Activated T-cell treated with anti-CD3 and anti-CD28 coated beads, Interleukin-2, amount 50 U/mL, for 1 hour (primary cell): ENCODE data around the gene CFP.
"Not testable (repeated sequence)": the region's sequence is repeated elsewhere in the genome, so short reads cannot be mapped to it uniquely, and the experiment has no call there.

Experiments
- DNase-seq: peaks from one replicate; pipeline ENCODE4 v3.0.0-alpha.2; 2020

The CFP gene

DNA sequence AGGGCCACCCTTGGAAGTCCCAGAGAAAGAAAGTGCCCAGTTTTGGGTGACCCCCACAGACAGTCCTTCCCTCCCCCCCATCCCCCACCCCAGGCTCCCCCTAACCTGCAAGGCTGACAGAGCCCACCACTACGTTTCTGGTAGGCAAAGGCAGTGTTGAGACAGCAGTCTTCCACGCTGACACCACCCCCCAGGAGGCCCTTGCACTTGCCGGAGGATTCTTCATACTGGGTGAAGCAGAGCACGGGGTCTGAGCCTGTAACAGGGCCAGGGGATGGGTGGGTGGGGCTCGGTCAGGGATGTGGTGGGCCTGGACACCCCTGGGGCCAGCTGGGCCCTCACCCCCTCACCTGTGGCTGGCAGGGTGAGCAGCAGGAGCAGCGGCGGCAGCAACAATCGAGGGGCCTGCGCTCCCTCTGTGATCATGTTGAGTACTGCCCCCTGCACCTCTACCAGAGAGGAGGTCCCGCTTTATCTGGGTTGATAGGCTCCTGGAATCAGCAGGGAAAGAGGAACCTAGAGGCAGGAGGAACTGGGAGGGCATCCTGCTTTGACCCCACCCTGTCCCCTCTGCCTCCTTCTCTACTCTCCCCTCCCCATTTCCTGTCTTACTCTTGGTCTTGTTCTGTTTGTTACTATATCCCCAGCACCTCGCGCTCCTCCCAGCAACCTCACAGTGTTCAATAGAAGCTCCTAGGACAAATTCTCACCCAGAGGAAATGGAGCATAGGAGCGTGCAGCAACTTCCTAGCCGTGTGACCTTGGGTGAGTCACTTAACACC is at the start of gene CFP:
CFP (minus strand) TSS at position 512 of the 782 bp plus-strand sequence; CDS start at position 426, 86 bp downstream.
- no peak for DNase-seq

GRCh38 chrX:47675959-47676859 is 46.5 kb upstream of the CFP start:
- not testable (repeated sequence) for DNase-seq

DNA sequence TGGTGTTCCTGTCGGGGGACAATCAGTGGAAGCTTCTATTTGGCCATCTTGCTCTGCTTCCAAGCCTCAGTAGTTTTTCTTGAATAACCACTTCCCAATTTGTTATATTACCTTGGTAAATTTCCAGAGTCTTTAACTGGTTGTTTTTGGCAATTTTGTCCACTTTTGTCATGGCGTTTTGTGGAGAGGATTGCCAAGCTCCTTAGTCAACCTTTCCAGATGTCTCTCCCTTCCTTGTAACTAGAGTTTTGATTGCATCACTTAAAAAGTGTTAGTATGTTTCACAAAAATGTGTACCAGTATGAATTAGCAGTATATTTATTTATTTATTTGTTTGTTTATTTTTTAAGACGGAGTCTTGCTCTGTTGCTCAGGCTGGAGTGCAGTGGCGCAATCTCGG is 45.0 kb upstream of the CFP start:
- DNase-seq: no peak

- not testable (repeated sequence) for DNase-seq
Observed at GRCh38 chrX:47665797-47666196, 36.1 kb upstream of the CFP start.

DNA sequence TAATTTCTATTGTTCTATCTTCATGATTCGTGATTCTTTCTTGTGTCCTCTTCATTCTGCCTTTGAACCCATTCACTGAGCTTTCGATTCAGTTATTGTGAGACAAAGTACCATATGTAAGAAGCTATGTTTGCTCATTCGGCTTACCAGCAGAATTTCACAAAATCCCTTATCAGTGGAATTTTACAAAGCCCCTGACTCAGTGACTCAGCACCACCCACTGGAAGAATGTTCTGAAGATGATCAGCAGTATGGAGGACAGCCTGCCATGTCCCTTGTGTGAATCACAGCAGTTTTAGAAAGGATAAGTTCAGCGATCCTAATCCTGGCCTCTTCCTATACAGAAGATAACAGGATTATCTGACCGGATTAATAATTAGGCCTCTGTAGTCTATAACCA is 35.0 kb upstream of the CFP start:
- DNase-seq: no peak

DNA sequence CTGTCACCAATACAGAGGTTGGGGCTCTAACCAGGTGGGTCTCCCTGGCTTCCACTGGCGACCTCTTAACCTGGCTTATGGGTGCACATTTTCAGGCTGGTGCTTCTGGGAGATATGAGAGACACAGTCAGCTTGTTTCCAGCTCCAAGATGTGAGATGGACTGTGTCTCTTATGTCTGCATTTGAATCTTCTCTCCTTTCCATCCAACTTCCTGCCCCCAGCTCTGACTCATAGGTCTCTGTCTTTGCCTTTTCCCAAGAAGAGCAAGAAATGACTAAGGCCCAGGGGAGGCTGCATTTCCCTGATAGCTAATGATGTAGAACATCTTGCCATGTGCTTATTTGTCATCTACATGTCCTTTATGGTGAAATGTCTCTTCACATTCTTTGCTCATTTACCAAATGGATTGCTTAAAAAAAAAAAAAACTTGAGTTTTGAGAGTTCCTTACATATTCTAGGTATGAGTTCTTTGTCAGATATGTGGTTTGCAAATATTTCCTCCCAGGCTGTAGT is 32.5 kb upstream of the CFP start:
- no peak for DNase-seq

DNA sequence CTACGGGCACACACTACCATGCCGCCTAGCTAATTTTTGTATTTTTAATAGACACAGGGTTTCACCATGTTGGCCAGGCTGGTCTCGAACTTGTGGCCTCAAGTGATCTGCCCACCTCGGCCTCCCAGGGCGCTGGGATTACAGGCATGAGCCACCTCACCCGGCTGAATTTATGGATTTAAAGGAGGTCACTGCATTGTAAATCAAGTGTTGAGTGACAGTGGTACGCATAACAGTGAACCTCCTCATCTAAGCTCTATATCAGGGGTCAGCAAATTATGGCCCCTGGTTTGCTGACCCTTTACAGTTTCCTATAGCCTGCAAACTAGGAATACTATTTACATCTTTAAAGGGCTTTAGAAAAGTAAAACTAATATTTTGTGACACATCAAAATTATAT is 31.8 kb upstream of the CFP start:
- DNase-seq: no peak

DNA sequence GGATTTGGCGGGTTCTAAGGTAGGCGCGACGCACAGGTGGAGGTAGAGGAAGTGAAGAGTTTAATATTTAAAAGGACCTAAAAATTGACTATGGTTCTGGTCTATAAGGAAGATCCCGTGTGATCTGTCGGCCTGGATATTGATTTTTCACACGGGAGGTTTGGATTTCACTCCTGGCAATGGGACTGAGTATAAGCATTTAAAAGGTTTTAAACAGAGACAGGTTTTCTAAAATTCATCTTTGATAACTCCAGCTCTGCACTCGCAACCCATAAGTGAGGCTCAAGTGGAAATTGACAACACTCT is 29.6 kb upstream of the CFP start:
- DNase-seq: no peak

DNA sequence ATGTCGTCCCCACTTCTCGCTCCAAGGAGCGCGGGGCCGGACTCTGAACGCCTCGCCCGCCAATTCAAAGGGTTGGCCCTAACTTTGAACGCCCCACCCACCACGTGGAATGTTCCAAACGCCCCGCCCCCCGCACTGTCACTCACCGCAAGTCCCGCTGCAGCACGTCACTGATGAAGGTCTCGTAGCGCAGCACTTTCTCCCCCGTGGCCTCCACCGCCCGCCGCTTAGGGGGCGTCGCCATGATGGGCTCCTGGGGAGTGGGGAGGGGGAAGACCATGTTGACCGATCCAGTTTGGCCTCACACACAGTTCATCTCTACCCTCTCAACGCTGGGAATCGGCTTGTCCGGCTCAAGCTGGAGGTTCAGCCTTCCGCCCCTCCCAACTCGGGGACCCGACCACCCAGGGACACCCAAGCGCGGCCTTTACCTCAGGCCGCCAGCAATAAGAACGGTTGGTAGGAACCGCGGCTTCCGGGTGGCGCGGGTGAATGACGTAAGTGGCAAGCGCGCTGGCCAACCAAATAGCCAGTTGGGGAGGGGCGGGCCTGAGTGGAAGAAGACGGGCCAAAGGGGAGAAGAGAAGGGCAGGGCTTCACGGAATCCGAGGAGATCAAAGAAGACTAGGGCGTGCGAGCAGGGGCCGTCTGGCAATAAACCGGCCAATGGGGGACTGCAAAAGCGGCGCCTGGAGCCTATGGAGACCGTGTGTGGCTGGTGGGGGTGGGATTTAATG is 29.1 kb upstream of the CFP start, which contains the start of gene UXT:
UXT (minus strand) TSS at position 497 of the 737 bp plus-strand sequence; CDS start at position 244, 253 bp downstream.
- DNase-seq: peak; percentile 89

GRCh38 chrX:47658301-47658683 is 28.6 kb upstream of the CFP start:
- no peak for DNase-seq

DNA sequence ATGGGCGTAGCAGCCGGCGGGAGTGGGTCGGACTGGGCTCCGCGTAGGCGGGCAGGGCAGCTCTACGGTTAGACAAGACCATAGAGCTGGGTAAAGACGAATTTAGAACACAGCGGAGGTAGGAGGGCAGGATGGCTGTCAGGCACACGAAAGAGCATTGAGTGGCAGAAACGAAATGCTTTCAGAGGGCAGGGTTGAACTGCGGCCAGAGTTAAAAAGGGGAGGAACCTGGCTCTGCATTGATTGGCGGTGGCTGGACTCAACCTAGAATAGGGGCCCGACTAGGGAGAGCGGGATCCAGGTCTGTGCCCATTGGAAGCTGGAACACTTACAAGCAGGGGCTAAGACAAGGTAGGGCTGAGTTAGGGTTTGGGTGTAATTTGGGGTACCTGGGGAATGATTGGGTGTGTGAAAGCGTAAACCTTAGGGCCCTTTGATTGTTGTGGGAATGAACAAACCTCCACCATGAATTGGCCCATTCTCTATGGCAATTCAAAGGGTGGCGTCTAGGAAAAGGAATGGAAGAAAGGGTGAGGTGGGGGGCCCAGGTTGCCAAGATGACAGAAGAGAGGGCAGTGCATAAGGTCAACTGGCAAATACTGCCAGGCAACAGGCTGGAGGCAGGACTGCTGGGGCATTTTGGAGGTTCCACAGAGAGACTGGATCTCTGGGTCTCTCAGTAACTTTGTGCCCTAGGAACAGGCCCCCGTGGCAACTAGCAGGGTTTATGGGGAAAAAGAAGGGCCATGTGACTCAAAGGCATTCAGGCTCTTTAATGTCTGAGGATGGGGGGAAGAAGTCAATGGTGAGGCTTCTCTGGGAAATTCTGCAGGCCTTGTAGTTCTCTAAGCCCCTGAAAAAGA is 21.5 kb upstream of the CFP start:
- no peak for DNase-seq

DNA sequence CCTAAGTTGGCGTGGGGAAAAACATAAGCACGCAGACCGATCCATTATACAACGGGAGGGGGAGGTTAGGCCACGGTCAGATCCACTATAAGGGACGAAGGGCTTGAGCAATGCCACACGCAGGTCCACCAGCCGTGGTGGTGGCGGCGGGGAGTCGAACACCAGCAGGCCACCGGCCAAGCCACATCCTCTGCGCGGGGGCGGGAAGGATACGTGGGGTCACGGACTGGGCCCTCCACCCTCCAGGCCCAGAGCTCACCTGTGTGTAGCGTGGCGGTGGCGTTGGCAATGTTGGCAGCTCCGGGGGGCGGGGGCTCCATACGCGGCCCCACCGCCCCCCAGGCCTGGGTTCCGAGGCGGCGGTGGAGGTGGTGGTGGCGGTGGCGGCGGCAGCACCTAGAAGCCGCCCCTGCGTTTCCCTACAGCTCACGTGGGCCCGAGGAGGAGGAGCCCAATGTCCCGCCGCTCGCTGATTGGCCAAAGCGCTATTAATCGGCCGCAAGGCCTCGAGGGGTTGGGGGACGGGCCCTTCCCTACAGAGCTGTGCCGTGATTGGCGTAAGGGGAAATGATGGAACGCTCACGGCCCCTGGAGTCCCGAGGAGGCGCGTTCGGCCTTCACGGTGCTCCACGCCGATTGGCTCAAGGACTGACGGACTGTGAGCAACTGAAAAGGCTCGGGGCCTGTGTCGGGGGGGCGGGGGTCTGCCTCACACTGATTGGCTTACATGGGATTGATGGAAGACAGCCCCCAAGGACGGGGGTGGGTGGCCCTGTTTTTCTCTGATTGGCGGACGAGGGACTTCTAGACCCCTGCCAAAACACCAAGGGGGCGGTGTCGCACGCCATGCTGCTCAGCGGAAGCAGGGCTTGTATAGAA is 20.7 kb upstream of the CFP start, which contains the start of gene ELK1:
ELK1 (minus strand) TSS at position 400 of the 879 bp plus-strand sequence. CDS start 9,122 bp downstream, outside the sequence.
- DNase-seq: peak; percentile 80

DNA sequence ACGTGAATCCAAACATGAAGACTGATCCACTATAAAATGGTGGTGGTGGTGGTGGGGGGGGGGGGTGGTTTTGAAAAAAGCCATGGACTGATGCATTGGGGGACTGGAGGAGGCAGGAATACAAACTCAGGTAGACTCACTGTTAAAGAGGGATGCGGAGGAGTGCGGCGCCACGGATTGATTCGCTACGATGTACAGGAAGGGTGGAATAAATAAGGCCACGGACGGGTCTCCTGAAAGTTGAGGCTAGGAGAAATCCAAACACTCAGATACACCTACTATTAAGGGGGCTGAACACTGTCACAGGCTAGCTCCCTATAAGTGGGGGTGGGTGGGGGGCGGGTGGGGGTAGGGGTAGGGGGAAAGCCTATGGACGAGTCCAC is 20.0 kb upstream of the CFP start:
- DNase-seq: no peak

DNA sequence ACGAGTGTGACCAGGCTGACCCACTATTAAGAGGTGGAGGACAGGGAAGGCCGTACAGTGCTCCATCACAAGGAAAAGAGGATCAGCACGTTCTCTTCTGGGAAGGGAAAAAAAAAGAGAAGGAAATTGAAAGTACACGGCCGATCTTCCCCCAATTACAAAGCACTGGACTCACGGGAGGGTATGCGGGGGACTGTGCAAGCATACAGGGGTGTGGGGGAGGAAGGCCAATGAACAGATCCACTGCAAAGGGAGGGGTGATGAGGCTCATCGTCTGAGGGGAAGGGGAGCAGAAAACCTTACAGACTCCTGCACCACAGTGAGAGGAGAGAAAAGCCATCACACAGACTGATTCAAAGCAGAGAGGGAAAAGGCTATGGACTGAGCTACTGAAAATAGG is 19.5 kb upstream of the CFP start:
- DNase-seq: no peak

GRCh38 chrX:47648376-47648775 is 18.6 kb upstream of the CFP start:
- no peak for DNase-seq

GRCh38 chrX:47646636-47647035 is 16.9 kb upstream of the CFP start:
- DNase-seq: no peak

DNA sequence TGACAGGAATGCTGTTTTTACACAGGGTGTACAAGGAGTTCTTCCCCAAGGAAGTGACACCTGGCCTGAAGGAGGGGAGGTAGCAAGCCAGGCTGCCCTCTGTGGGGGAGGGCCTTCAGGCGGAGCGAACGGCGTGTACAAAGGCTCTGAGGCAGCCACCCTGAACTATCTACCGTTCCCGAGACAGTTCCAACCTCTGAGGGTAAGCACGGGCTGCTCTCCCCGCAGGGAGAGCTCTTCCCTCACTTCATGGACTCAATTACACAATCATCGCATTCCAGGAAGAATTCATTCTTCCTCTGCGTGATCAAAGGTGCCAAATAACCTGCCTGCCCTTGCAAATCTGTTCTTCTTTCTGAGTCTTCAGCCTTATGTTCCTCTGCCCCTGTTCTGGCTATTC is 15.8 kb upstream of the CFP start:
- DNase-seq: no peak

- no peak for DNase-seq
Observed at GRCh38 chrX:47644557-47645091, 14.9 kb upstream of the CFP start.

- DNase-seq: no peak
Observed at GRCh38 chrX:47643926-47644325, 14.2 kb upstream of the CFP start.

GRCh38 chrX:47638816-47639215 is 9.1 kb upstream of the CFP start:
- DNase-seq: no peak
